GM20431 (cell line): ENCODE results near the gene B2M.
"Not testable (repeated sequence)": the region's sequence is repeated elsewhere in the genome, so short reads cannot be mapped to it uniquely, and the experiment has no call there.

ENCODE experiments used
- in situ Hi-C: fragments of 300-500 bp; cut with MseI, MboI; formaldehyde crosslinking; loops from one replicate; pipeline ENCODE4 v1.15.0; 2020; ENCODE audit warnings: low sequenced_read_pairs; ENCODE audit not compliant: unreplicated experiment

The B2M gene

DNA sequence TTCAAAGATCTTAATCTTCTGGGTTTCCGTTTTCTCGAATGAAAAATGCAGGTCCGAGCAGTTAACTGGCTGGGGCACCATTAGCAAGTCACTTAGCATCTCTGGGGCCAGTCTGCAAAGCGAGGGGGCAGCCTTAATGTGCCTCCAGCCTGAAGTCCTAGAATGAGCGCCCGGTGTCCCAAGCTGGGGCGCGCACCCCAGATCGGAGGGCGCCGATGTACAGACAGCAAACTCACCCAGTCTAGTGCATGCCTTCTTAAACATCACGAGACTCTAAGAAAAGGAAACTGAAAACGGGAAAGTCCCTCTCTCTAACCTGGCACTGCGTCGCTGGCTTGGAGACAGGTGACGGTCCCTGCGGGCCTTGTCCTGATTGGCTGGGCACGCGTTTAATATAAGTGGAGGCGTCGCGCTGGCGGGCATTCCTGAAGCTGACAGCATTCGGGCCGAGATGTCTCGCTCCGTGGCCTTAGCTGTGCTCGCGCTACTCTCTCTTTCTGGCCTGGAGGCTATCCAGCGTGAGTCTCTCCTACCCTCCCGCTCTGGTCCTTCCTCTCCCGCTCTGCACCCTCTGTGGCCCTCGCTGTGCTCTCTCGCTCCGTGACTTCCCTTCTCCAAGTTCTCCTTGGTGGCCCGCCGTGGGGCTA lies at the start of gene B2M, which contains the start of gene PATL2:
Gene B2M (plus strand): TSS at position 422 of the 647 bp plus-strand sequence. CDS start 30 bp downstream, at position 452.
Gene PATL2 (minus strand): TSS at position 228 of the 647 bp plus-strand sequence. CDS start 34,833 bp downstream, outside the sequence.
- in situ Hi-C loops: loop anchor here (10.0 kb wide), 1 partner anchor 46 kb away; the partner anchor contains the start of gene SPG11

GRCh38 chr15:44661576-44661975 lies 49.7 kb upstream of the B2M start:
- in situ Hi-C loops: loop anchor here (10.0 kb wide), 1 partner anchor 53 kb away; the partner anchor contains the start of genes B2M and PATL2

GRCh38 chr15:44662478-44663409 lies 48.6 kb upstream of the B2M start:
- in situ Hi-C loops: loop anchor here (10.0 kb wide), 1 partner anchor 52 kb away; the partner anchor contains the start of genes B2M and PATL2

GRCh38 chr15:44663410-44664308 lies 47.7 kb upstream of the B2M start, which contains the start of gene SPG11:
SPG11 (minus strand) TSS chr15:44663662; CDS start chr15:44663647, 15 bp downstream.
- in situ Hi-C loops: loop anchor here (10.0 kb wide), 1 partner anchor 51 kb away; the partner anchor contains the start of genes B2M and PATL2

GRCh38 chr15:44666210-44667038 lies 44.9 kb upstream of the B2M start:
- in situ Hi-C loops: loop anchor here (10.0 kb wide), 1 partner anchor 48 kb away; the partner anchor contains the start of genes B2M and PATL2

DNA sequence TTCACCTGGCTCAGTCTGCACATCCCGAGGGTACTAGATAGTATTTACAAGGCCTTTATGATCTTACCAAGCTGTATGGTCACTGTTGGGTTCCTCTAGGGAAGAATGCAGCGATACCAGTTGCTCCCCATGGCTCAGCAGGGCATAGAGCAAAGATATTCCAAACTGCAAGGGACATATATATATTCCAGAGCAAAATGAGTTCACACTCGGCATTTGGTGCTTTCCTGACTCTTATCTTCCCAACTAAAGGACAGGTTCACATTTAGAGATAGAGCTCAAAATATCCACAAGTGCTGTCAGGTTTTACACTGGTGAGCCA lies 44.3 kb upstream of the B2M start:
- in situ Hi-C loops: loop anchor here (10.0 kb wide), 1 partner anchor 48 kb away; the partner anchor contains the start of genes B2M and PATL2

GRCh38 chr15:44668921-44669320 lies 42.4 kb upstream of the B2M start:
- in situ Hi-C loops: loop anchor here (10.0 kb wide), 1 partner anchor 46 kb away; the partner anchor contains the start of genes B2M and PATL2

DNA sequence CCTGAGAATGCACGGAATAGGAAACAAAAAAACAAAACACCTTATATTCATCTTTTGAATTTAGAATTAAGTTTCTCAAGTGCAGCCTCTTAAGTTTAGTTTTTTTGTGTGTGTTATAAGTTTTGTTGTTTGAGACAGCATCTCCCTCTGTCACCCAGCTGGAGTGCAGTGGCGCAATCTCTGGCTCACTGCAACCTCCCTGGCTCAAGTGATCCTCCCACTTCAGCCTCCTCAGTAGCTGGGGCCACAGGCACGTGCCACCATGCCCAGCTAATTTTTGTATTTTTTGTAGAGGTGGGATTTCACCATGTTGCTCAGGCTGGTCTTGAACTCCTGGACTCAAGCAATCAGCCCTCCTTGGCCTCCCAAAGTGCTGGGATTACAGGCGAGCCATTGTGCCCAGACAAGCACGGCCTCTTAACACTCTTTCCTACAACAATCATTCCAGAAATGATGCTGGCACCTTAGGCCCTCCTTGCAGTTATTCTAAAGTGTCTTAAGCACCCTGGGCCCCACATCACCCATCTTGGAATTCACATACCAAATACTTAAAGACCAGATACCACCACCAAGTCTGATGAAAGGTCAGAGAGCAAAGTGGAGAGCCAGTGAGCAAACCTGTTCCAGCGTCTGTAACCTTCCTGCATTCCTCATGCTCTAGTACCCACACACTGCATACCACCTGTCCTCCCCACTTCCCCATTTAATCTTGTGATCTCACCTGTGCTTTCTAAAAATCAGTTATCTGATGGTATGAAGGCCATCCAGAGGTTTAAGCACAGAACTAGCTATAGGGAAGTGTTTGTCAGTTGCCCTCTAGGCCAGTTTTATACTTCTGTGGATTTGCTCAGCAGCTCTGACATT lies 41.0 kb upstream of the B2M start:
- in situ Hi-C loops: no loop called here

DNA sequence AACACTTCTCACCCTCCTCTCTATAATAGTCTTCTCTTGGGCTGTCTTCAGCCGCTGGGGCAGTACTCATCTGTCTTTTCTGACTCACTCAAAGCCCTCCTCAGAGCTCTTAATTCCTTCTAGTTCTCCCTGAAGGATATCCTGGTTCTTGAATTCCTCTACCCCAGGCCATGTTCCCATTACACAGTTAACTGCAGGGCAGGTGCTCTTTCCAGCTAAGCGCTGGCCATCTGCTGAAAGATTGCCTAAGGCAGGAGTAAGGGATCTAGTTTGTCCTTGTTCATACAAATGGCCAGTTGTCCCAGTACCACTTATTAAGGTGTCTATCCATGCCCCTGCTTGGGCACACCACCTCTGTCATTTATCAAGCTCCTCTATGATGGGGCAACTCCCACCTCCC lies 37.7 kb upstream of the B2M start:
- in situ Hi-C loops: no loop called here

DNA sequence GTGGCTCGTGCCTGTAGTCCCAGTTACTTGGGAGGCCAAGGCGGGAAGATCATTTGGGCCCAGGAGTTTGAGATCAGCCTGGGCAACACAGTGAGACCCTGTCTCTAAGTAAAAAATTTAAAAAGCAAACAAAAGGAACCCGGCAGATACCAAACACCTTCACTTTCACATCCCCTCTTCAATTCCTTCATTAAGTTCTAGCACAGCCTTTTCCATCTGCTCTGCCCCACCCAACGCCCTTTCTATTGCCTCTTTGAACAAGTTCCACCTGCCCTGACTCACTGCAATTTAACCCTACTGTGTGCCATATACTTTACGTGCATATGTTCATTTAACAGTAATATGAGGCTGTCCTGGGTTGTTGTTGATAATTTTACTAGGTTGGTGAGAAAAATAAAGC lies 35.4 kb upstream of the B2M start:
- in situ Hi-C loops: no loop called here

GRCh38 chr15:44676676-44677075 lies 34.6 kb upstream of the B2M start:
- in situ Hi-C loops: no loop called here

- in situ Hi-C loops: no loop called here
Measured at GRCh38 chr15:44682211-44682610, 29.1 kb upstream of the B2M start.

DNA sequence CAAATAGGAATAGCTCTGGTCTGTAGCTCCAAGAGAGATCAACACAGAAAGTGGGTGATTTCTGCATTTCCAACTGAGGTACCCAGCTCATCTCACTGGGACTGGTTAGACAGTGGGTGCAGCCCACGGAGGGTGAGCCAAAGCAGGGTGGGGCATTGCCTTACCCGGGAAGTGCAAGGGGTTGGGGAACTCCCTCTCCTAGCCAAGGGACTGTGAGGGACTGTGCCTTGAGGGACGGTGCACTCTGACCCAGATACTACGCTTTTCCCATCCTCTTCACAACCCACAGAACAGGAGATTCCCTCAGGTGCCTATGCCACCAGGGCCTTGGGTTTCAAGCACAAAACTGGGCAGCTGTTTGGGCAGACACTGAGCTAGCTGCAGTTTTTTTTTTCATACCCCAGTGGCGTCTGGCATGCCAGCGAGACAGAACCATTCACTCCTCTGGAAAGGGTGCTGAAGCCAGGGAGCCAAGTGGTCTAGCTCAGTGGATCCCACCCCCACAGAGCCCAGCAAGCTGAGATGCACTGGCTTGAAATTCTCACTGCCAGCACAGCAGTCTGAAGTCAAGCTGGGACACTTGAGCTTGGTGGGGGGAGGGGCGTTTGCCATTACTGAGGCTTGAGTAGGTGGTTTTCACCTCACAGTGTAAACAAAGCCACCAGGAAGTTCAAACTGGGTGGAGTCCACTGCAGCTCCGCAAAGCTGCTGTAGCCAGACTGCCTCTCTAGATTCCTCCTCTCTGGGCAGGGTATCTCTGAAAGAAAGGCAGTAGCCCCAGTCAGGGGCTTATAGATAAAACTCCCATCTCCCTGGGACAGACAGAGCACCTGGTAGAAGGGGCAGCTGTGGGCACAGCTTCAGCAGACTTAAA lies 28.3 kb upstream of the B2M start:
- in situ Hi-C loops: not testable (repeated sequence)

DNA sequence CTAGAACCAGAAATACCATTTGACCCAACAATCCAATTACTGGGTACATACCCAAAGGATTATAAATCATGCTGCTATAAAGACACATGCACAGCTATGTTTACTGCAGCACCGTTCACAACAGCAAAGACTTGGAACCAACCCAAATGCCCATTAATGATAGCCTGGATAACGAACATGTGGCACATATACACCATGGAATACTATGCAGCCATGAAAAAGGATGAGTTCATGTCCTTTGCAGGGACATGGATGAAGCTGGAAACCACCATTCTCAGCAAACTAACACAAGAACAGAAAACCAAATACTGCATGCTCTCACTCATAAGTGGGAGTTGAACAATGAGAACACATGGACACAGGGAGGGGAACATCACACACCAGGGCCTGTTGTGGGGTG lies 22.0 kb upstream of the B2M start:
- in situ Hi-C loops: not testable (repeated sequence)

GRCh38 chr15:44690245-44690644 lies 21.1 kb upstream of the B2M start:
- in situ Hi-C loops: not testable (repeated sequence)

DNA sequence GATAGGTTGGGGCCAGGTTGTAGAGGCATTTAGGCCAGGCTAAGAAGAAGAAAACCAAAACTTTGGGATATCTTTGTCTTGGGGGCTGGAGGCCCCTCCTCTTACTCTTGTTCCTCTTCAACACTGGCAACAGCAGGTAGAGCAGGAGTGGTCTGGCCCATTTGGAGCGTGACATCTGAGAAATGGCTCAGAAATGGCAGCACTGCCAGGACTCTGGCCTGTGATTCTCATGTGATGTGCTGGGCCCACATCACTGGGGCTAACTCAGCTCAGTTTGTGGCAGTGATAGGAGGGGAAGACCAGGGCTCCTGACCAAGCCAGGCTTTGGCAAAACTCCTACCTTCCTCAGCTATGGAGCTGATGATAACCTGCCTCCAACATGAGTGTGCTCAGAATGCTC lies 18.7 kb upstream of the B2M start:
- in situ Hi-C loops: no loop called here

- in situ Hi-C loops: no loop called here
Measured at GRCh38 chr15:44694416-44694815, 16.9 kb upstream of the B2M start.
